Measurements from ENCODE around the gene CCDC148.

- TF ChIP-seq CTCF (IDR thresholded peaks at IDR 0.05; ENCODE audit: insufficient read depth, low read length, poor library complexity, severe bottlenecking) = no peak
- TF ChIP-seq EZH2phosphoT487 (conservative IDR thresholded peaks at IDR 0.05; ENCODE audit: low read length) = no peak
Observed at GRCh38 chr2:158142165-158142564, 314.4 kb downstream of the CCDC148 start.
